SK-N-SH (cell line): Measurements from ENCODE around the gene RPS10. TPM values are rescaled to one million over a fixed set of nuclear protein-coding genes. Genes with fewer than 3 reads are reported as not detected.
"Not testable (repeated sequence)": the region's sequence is repeated elsewhere in the genome, so short reads cannot be mapped to it uniquely, and the experiment has no call there.

Source experiments
- CTCF ChIA-PET: fragments of 300-600, 350-600 bp; formaldehyde crosslinking; extraction: SDS; loops from one replicate; lab custom pipeline; 2021; lab: Yijun Ruan, JAX
- POLR2A ChIA-PET: fragments of 350-600 bp; sonication (Branson Sonifier 250); formaldehyde crosslinking; extraction: SDS; loops from one replicate; lab custom pipeline; 2020; ENCODE audit warnings: antibody characterized with exemption, inconsistent platforms; lab: Yijun Ruan, JAX
- DNase-seq: peaks from one replicate; pipeline ENCODE4 v3.0.0; 2012
- H2AFZ ChIP-seq: fragments of 200-600 bp; sonication (generic); 2 replicates; pipeline ENCODE4 v1.8.1; 2016; ENCODE audit warnings: antibody characterized with exemption, mild to moderate bottlenecking, low read depth
- H3F3A ChIP-seq: fragments of 200-600 bp; sonication (generic); replicated peaks from 2 replicates; pipeline ENCODE3; 2016; ENCODE audit warnings: antibody characterized with exemption, mild to moderate bottlenecking; ENCODE audit not compliant: insufficient read depth
- H3K27ac ChIP-seq, 2 experiments: fragments of 200-500 bp in 1 of 2; fragments of 200-600 bp in 1 of 2; sonication (Bioruptor generic) in 1 of 2; sonication (generic), shearing (Covaris generic) in 1 of 2; 2 replicates each; pipeline versions ENCODE4 v1.5.1 to v1.6.1; 2014 to 2016; ENCODE audit warnings: low read depth in 2 of 2, inconsistent platforms in 1 of 2, low read length in 1 of 2, mild to moderate bottlenecking in 1 of 2, mixed read lengths in 1 of 2
- H3K27me3 ChIP-seq: fragments of 200-600 bp; sonication (generic), shearing (Covaris generic); 2 replicates; pipeline ENCODE4 v1.6.1; 2016; ENCODE audit warnings: mixed run types; ENCODE audit not compliant: insufficient read depth
- H3K36me3 ChIP-seq, 2 experiments: fragments of 200-500 bp in 1 of 2; fragments of 200-600 bp in 1 of 2; sonication (Bioruptor generic) in 1 of 2; sonication (generic) in 1 of 2; replicated peaks in 1 of 2; 2 replicates each; pipeline versions ENCODE3 to v1.5.1; 2014 to 2016; ENCODE audit warnings: low read length in 1 of 2, mild to moderate bottlenecking in 1 of 2; ENCODE audit not compliant: insufficient read depth in 2 of 2, control insufficient read depth in 1 of 2
- H3K4me1 ChIP-seq, 2 experiments: fragments of 200-500 bp in 1 of 2; fragments of 200-600 bp in 1 of 2; sonication (Bioruptor generic) in 1 of 2; sonication (generic), shearing (Covaris generic) in 1 of 2; 2 replicates each; pipeline versions ENCODE4 v1.5.1 to v1.6.1; 2014 to 2016; ENCODE audit warnings: low read depth in 1 of 2, low read length in 1 of 2, mixed run types in 1 of 2; ENCODE audit not compliant: insufficient read depth in 2 of 2, control insufficient read depth in 1 of 2
- H3K4me2 ChIP-seq: fragments of 200-600 bp; sonication (generic), shearing (Covaris generic); 2 replicates; pipeline ENCODE4 v1.6.1; 2017; ENCODE audit warnings: mixed run types
- H3K4me3 ChIP-seq, 2 experiments: fragments of 200-500 bp in 1 of 2; fragments of 200-600 bp in 1 of 2; sonication (Bioruptor generic) in 1 of 2; sonication (generic), shearing (Covaris generic) in 1 of 2; 2 replicates each; pipeline versions ENCODE4 v1.5.1 to v1.8.1; 2014 to 2016; ENCODE audit warnings: low read depth in 2 of 2, inconsistent platforms in 1 of 2, low read length in 1 of 2, mild to moderate bottlenecking in 1 of 2, mixed read lengths in 1 of 2, moderate library complexity in 1 of 2
- H3K79me2 ChIP-seq: fragments of 200-600 bp; sonication (generic); 2 replicates; pipeline ENCODE4 v1.8.1; 2017; ENCODE audit warnings: mild to moderate bottlenecking; ENCODE audit not compliant: insufficient read depth
- H3K9ac ChIP-seq: fragments of 200-600 bp; sonication (generic); 2 replicates; pipeline ENCODE4 v1.6.1; 2017; ENCODE audit warnings: mixed run types
- H3K9me2 ChIP-seq: fragments of 200-600 bp; sonication (generic); 2 replicates; pipeline ENCODE4 v1.6.1; 2017; ENCODE audit warnings: mixed run types
- H3K9me3 ChIP-seq: fragments of 200-600 bp; sonication (generic); 2 replicates; pipeline ENCODE4 v1.6.1; 2017; ENCODE audit warnings: mixed run types, mild to moderate bottlenecking, moderate library complexity
- H4K20me1 ChIP-seq: fragments of 200-600 bp; sonication (generic); 2 replicates; pipeline ENCODE4 v1.6.1; 2017; ENCODE audit warnings: mild to moderate bottlenecking, mixed run types; ENCODE audit not compliant: insufficient read depth
- CHD2 ChIP-seq: fragments of 150-350 bp; IDR thresholded peaks from 2 replicates; pipeline ENCODE4 v1.6.1; 2018; ENCODE audit warnings: low read length; ENCODE audit not compliant: partially characterized antibody
- ELF1 ChIP-seq: IDR thresholded peaks from 2 replicates; pipeline ENCODE4 v1.4.0; 2012
- EP300 ChIP-seq, 2 experiments: IDR thresholded peaks; 2 replicates each; pipeline versions ENCODE4 v1.4.0 to v1.6.1; 2012; ENCODE audit warnings: borderline replicate concordance in 1 of 2, low read depth in 1 of 2, low read length in 1 of 2
- FOSL2 ChIP-seq: IDR thresholded peaks from 2 replicates; pipeline ENCODE4 v1.4.0; 2012; ENCODE audit warnings: low read depth, mild to moderate bottlenecking, moderate library complexity, borderline replicate concordance
- FOXM1 ChIP-seq: IDR thresholded peaks from 2 replicates; pipeline ENCODE4 v1.4.0; 2012; ENCODE audit warnings: low read depth, mild to moderate bottlenecking
- JUND ChIP-seq: IDR thresholded peaks from 2 replicates; pipeline ENCODE4 v1.4.0; 2012
- MXI1 ChIP-seq: IDR thresholded peaks from 2 replicates; pipeline ENCODE4 v1.6.1; 2012; ENCODE audit warnings: mild to moderate bottlenecking, low read depth, low read length, improper control_type of control experiment
- NFIC ChIP-seq: IDR thresholded peaks from 2 replicates; pipeline ENCODE4 v1.4.0; 2012; ENCODE audit warnings: borderline replicate concordance
- NRF1 ChIP-seq: IDR thresholded peaks from 2 replicates; pipeline ENCODE4 v1.6.1; 2012; ENCODE audit warnings: low read depth, mild to moderate bottlenecking, low read length
- RAD21 ChIP-seq: IDR thresholded peaks from 2 replicates; pipeline ENCODE4 v1.6.1; 2012; ENCODE audit warnings: mild to moderate bottlenecking, low read length
- RCOR1 ChIP-seq: fragments of 150-350 bp; IDR thresholded peaks from 2 replicates; pipeline ENCODE4 v1.6.1; 2017; ENCODE audit warnings: antibody characterized with exemption, low read length
- RFX5 ChIP-seq: IDR thresholded peaks from 2 replicates; pipeline ENCODE4 v1.6.1; 2012; ENCODE audit warnings: mild to moderate bottlenecking, improper control_type of control experiment, low read length
- RXRA ChIP-seq: IDR thresholded peaks from 2 replicates; pipeline ENCODE4 v1.4.0; 2012; ENCODE audit warnings: low read depth, mild to moderate bottlenecking, borderline replicate concordance
- SMC3 ChIP-seq: IDR thresholded peaks from 2 replicates; pipeline ENCODE4 v1.6.1; 2012; ENCODE audit warnings: low read depth, low read length, improper control_type of control experiment
- TAF1 ChIP-seq: IDR thresholded peaks from 2 replicates; pipeline ENCODE4 v1.6.1; 2012; ENCODE audit warnings: low read depth, mild to moderate bottlenecking, low read length, moderate library complexity, borderline replicate concordance
- TCF12 ChIP-seq: IDR thresholded peaks from 2 replicates; pipeline ENCODE4 v1.4.0; 2012
- USF1 ChIP-seq: IDR thresholded peaks from 2 replicates; pipeline ENCODE4 v1.4.0; 2012; ENCODE audit warnings: low read depth, borderline replicate concordance
- ZBTB33 ChIP-seq: IDR thresholded peaks from 2 replicates; pipeline ENCODE4 v1.4.0; 2012; ENCODE audit warnings: low read depth, borderline replicate concordance
- WGBS: methylation state at CpG from one replicate; pipeline ENCODE4 v1.1.6; 2017; ENCODE audit warnings: low lambda C conversion rate; 5-methylcytosine and 5-hydroxymethylcytosine counted together
- polyA plus RNA-seq, 3 experiments: library from polyadenylated mRNA; depleted of rRNA; stranded (reverse); fragments of >200 nt; gene quantifications; 2 replicates each; pipeline ENCODE4 v1.2.3, GENCODE V29; 2012
- TF ChIP-seq, protein P1 (sequence below): fragments of 150-350 bp; IDR thresholded peaks from 2 replicates; pipeline ENCODE4 v1.6.1; 2017; ENCODE audit warnings: antibody characterized with exemption, low read length, low read depth, borderline replicate concordance

The RPS10 gene
- polyA plus RNA-seq, 1 of the 3 experiments (the other 2 are of a cell fraction): 4,475 TPM

DNA sequence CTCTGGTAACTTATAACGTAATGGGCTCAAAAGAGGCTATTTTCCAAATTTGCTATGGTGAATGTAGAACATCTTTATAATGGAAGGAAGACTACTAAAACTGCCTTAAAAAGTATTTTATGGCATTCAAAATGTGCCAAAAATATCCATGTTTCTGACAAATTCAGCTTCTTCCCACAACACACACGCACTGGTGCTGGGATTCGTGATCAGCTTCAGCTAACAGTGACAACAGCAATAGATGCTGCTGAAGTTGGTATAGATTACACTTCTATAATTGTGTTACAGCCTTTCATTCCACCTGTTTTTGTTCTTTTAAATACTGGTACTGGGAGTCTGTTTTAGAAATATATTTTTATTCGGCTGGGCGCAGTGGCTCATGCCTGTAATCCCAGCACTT is 52.4 kb downstream of the RPS10 start:
- Histone ChIP-seq H3K9me3 (no peaks in the 10 kb centered on the region), H3K4me3 (no peak overlapping the region), H4K20me1 (peaks cover 76% of the 10 kb centered on the region), H3K36me3 (no peaks in the 10 kb centered on the region), H3K9me2 (no peaks in the 10 kb centered on the region), H3K79me2 (peaks cover 89% of the 10 kb centered on the region), H3K4me1 (no peaks in the 10 kb centered on the region; a peak in 1 of 4 replicates), H3F3A (peaks cover 3% of the 10 kb centered on the region), H3K27me3 (no peaks in the 10 kb centered on the region), H3K27ac (no peak overlapping the region), H3K4me2 (no peak overlapping the region), H2AFZ (no peak overlapping the region), H3K9ac (no peak overlapping the region)
- no peak for DNase-seq
- TF ChIP-seq RAD21: no peak
- no peak for TF ChIP-seq JUND
- no peak for TF ChIP-seq TAF1
- TF ChIP-seq USF1: no peak
- TF ChIP-seq NFIC: no peak
- TF ChIP-seq NRF1: no peak
- no peak for TF ChIP-seq MXI1
- TF ChIP-seq FOSL2: no peak
- TF ChIP-seq CHD2: no peak
- no peak for TF ChIP-seq TCF12
- TF ChIP-seq, protein P1, sequence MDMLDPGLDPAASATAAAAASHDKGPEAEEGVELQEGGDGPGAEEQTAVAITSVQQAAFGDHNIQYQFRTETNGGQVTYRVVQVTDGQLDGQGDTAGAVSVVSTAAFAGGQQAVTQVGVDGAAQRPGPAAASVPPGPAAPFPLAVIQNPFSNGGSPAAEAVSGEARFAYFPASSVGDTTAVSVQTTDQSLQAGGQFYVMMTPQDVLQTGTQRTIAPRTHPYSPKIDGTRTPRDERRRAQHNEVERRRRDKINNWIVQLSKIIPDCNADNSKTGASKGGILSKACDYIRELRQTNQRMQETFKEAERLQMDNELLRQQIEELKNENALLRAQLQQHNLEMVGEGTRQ: no peak
- no peak for TF ChIP-seq EP300 (IDR thresholded peaks at IDR 0.05; ENCODE audit: borderline replicate concordance in 1 of 2, low read depth in 1 of 2, low read length in 1 of 2)
- TF ChIP-seq ZBTB33: no peak
- TF ChIP-seq RCOR1: no peak
- TF ChIP-seq RFX5: no peak
- TF ChIP-seq SMC3: no peak
- no peak for TF ChIP-seq RXRA
- no peak for TF ChIP-seq ELF1
- TF ChIP-seq FOXM1: no peak
- 98% methylated on average over 5 of the region's 5 CpGs for WGBS
- CTCF ChIA-PET: no interaction called here
- POLR2A ChIA-PET: no interaction called here

- WGBS: 86% methylated on average over 5 of the region's 5 CpGs
- H3K9me2 ChIP-seq, H3K9ac ChIP-seq, H3K4me2 ChIP-seq, POLR2A ChIA-PET, H3K4me1 ChIP-seq, H3K36me3 ChIP-seq, H3K9me3 ChIP-seq, H3F3A ChIP-seq, H3K27me3 ChIP-seq, DNase-seq, H3K27ac ChIP-seq, H3K4me3 ChIP-seq, H2AFZ ChIP-seq, CTCF ChIA-PET: not testable (repeated sequence)
- Histone ChIP-seq H4K20me1 (peaks cover 69% of the 10 kb centered on the region), H3K79me2 (peaks cover 86% of the 10 kb centered on the region)
Observed at GRCh38 chr6:34371865-34372264, 54.0 kb downstream of the RPS10 start.
